Dendritic cell treated with granulocyte-macrophage colony-stimulating factor and Interleukin-4, amounts not matched to agents 40 ng/mL and 50 ng/mL, for 4 days (primary cell): ENCODE measurements around the gene SYDE2.
"Not testable (repeated sequence)": the region's sequence is repeated elsewhere in the genome, so short reads cannot be mapped to it uniquely, and the experiment has no call there.

Experiments used
- H3K27ac Mint-ChIP-seq: one replicate; pipeline ENCODE4 v1.8.0; 2022; ENCODE audit warnings: mild to moderate bottlenecking, mixed read lengths
- H3K27me3 Mint-ChIP-seq: one replicate; pipeline ENCODE4 v1.8.0; 2022; ENCODE audit warnings: mild to moderate bottlenecking, mixed read lengths
- H3K36me3 Mint-ChIP-seq: one replicate; pipeline ENCODE4 v1.8.0; 2022; ENCODE audit warnings: low read depth, mixed read lengths
- H3K4me1 Mint-ChIP-seq: one replicate; pipeline ENCODE4 v1.8.0; 2022; ENCODE audit warnings: low read depth, mixed read lengths
- H3K4me3 Mint-ChIP-seq: one replicate; pipeline ENCODE4 v1.8.0; 2022; ENCODE audit warnings: mild to moderate bottlenecking, moderate library complexity, mixed read lengths
- H3K9me3 Mint-ChIP-seq: one replicate; pipeline ENCODE4 v1.8.0; 2022; ENCODE audit warnings: mixed read lengths
- intact Hi-C: fragments of 100-400 bp; cut with micrococcal nuclease; formaldehyde crosslinking; loops from one replicate; pipeline ENCODE4 v1.15.0; 2022

Gene SYDE2

DNA sequence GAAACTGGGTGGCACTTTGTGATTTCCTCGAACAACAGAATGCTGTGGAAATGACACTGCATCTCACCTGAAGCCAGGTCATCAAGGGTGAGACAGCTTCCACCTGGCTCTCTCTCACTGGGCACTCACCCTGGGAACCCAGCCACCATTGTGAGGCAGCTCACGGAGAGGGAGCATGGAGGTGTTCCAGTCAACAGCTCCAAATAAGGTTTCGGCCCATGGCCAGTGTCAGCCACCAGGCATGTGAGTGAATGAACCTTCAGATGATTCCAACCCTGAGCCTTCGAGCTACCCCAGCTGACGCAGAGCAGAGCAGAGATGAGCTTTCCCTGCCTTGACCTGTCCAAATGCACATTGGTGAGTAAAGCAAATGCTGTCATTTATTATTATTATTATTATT lies 58.1 kb downstream of the SYDE2 start:
- Mint-ChIP-seq H3K27me3 (no peaks in the 10 kb centered on the region), H3K4me1 (peaks cover 13% of the 10 kb centered on the region), H3K36me3 (no peaks in the 10 kb centered on the region), H3K9me3 (no peaks in the 10 kb centered on the region), H3K4me3 (no peak overlapping the region), H3K27ac (no peak overlapping the region)
- intact Hi-C loops, result no loop called here

DNA sequence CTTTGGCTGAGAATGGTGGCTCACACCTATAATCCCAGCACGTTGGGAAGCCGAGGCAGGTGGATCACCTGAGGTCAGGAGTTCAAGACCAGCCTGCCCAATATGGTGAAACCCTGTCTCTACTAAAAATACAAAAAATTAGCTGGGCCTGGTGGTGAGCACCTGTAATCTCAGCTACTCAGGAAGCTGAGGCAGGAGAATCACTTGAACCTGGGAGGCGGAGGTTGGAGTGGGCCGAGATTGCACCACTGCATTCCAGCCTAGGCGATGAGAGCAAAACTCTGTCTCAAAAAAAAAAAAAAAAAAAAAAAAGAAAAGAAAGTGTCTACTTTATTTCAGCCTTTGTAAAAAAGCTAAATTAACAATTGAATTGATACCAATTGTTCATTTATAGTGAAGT lies 62.4 kb downstream of the SYDE2 start:
- H3K36me3 Mint-ChIP-seq, H3K27me3 Mint-ChIP-seq, H3K4me3 Mint-ChIP-seq, intact Hi-C loops, H3K27ac Mint-ChIP-seq, H3K9me3 Mint-ChIP-seq: not testable (repeated sequence)
- H3K4me1 Mint-ChIP-seq, result peaks cover 13% of the 10 kb centered on the region

DNA sequence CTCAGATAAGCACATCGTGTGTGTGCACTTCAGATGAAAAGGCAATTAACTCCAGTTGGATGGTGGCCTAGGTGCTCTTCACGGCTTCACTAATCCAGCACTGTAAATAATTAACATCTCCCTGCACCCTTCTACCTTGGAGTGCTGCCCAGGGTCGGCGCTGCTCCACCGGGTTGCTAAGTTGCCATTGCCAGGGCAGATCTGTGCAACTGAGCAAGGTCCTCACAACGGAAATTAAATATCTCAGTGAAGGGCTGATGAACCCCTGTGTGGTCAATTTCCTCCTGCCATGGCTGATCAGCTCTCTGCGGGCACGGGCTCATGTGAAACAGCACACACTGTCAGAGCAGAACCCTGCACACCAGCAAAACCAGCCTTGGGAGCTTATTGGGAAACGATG lies 63.2 kb downstream of the SYDE2 start:
- no peaks in the 10 kb centered on the region for H3K27me3 Mint-ChIP-seq
- H3K4me1 Mint-ChIP-seq, result peaks cover 13% of the 10 kb centered on the region
- H3K27ac Mint-ChIP-seq, result no peak overlapping the region
- intact Hi-C loops, result no loop called here
- no peaks in the 10 kb centered on the region for H3K9me3 Mint-ChIP-seq
- H3K36me3 Mint-ChIP-seq, result no peaks in the 10 kb centered on the region
- no peak overlapping the region for H3K4me3 Mint-ChIP-seq

GRCh38 chr1:85135392-85135798 lies 65.4 kb downstream of the SYDE2 start:
- Mint-ChIP-seq H3K27me3 (no peaks in the 10 kb centered on the region), H3K4me1 (no peaks in the 10 kb centered on the region)

GRCh38 chr1:85134583-85135391 lies 66.0 kb downstream of the SYDE2 start:
- Mint-ChIP-seq H3K4me3 (no peak overlapping the region), H3K36me3 (no peaks in the 10 kb centered on the region), H3K27me3 (peaks cover under 1% of the 10 kb centered on the region), H3K4me1 (no peaks in the 10 kb centered on the region), H3K9me3 (no peaks in the 10 kb centered on the region), H3K27ac (no peak overlapping the region)
- intact Hi-C loops, result no loop called here

More at GRCh38 chr1:85135392-85135798, 65.4 kb downstream of the SYDE2 start:
- Mint-ChIP-seq H3K9me3 (no peaks in the 10 kb centered on the region), H3K4me3 (no peak overlapping the region), H3K27ac (no peak overlapping the region), H3K36me3 (no peaks in the 10 kb centered on the region)
- intact Hi-C loops, result no loop called here

- Mint-ChIP-seq H3K4me1 (no peaks in the 10 kb centered on the region), H3K27me3 (peaks cover 1% of the 10 kb centered on the region), H3K9me3 (no peaks in the 10 kb centered on the region), H3K27ac (no peak overlapping the region), H3K4me3 (no peak overlapping the region), H3K36me3 (no peaks in the 10 kb centered on the region)
- intact Hi-C loops, result no loop called here
Observed at GRCh38 chr1:85133565-85134159, 67.2 kb downstream of the SYDE2 start.

GRCh38 chr1:85132078-85132720 lies 68.6 kb downstream of the SYDE2 start:
- H3K4me3 Mint-ChIP-seq, result no peak overlapping the region
- peaks cover 1% of the 10 kb centered on the region for H3K27me3 Mint-ChIP-seq
- intact Hi-C loops, result no loop called here
- H3K27ac Mint-ChIP-seq, result no peak overlapping the region
- H3K36me3 Mint-ChIP-seq, result no peaks in the 10 kb centered on the region
- H3K4me1 Mint-ChIP-seq, result no peaks in the 10 kb centered on the region
- no peaks in the 10 kb centered on the region for H3K9me3 Mint-ChIP-seq

DNA sequence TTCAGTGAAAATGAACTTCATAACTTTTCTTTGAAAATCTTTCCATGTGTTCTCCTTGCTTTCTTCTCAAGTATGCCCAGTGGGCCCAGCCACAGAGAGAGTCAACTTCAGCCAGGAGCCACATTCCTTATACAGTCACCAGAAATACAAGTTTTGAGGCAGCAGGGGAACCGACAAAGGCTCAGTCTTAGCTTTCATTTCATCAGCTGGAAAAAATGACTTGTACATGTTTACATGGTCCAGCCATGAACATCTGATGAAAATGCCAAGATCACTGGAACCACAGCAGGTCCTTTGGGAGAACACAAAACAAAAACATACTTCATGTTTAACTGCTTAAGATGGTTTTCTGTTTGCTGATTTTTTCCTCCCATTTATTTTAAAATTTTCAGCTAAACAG lies 72.5 kb downstream of the SYDE2 start:
- Mint-ChIP-seq H3K4me3 (no peak overlapping the region), H3K27me3 (peaks cover 1% of the 10 kb centered on the region), H3K4me1 (no peaks in the 10 kb centered on the region), H3K27ac (no peak overlapping the region), H3K9me3 (no peaks in the 10 kb centered on the region), H3K36me3 (no peaks in the 10 kb centered on the region)
- intact Hi-C loops, result no loop called here

- H3K36me3 Mint-ChIP-seq, result no peaks in the 10 kb centered on the region
- H3K9me3 Mint-ChIP-seq, result no peaks in the 10 kb centered on the region
- no peak overlapping the region for H3K4me3 Mint-ChIP-seq
- peaks cover 1% of the 10 kb centered on the region for H3K27me3 Mint-ChIP-seq
- H3K4me1 Mint-ChIP-seq, result no peaks in the 10 kb centered on the region
- H3K27ac Mint-ChIP-seq, result no peak overlapping the region
- intact Hi-C loops, result no loop called here
Observed at GRCh38 chr1:85125891-85126290, 74.9 kb downstream of the SYDE2 start.

DNA sequence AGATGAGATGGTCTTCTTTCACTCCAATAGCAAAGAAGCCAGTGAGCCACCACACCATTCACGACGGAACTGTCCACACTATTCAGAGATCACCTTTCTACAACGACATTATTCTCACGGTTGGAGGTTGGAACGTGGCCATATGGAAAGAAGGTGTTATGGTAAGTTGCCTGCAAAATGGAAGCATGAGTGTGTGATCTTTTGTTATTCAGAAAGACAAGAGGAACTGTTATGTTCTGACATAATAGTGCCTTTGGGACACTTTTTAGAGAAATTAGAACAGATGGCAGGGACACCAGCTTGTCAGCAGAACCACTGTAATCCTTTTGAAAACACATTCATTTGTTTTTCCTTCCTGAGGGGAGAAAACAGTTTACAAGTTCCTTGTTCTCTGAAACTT lies 76.7 kb downstream of the SYDE2 start:
- H3K27ac Mint-ChIP-seq, result no peak overlapping the region
- intact Hi-C loops, result no loop called here
- H3K4me3 Mint-ChIP-seq, result no peak overlapping the region
- H3K36me3 Mint-ChIP-seq, result no peaks in the 10 kb centered on the region
- no peaks in the 10 kb centered on the region for H3K27me3 Mint-ChIP-seq
- no peaks in the 10 kb centered on the region for H3K4me1 Mint-ChIP-seq
- H3K9me3 Mint-ChIP-seq, result no peaks in the 10 kb centered on the region

DNA sequence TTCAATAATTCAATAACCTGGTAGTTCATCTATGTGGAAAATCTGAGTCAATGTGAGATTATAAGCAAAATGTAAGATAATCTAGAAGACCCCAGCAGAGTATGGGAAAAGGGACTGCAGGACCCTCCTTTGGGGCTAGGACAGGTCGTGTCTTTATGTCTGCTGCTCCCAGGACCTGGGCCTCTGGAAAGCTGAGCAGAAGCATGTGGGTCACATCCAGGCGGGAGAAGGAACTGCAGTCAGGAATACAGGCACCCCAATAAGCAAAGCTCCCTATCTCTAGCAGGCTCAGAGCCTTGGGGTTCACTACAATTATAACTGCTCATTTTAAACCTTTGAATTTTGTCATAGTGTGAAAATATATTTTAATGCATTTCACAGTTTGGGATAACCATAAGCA lies 78.6 kb downstream of the SYDE2 start:
- Mint-ChIP-seq H3K27me3 (no peaks in the 10 kb centered on the region), H3K9me3 (no peaks in the 10 kb centered on the region), H3K27ac (no peak overlapping the region), H3K4me1 (no peaks in the 10 kb centered on the region), H3K36me3 (no peaks in the 10 kb centered on the region), H3K4me3 (no peak overlapping the region)
- intact Hi-C loops, result no loop called here

DNA sequence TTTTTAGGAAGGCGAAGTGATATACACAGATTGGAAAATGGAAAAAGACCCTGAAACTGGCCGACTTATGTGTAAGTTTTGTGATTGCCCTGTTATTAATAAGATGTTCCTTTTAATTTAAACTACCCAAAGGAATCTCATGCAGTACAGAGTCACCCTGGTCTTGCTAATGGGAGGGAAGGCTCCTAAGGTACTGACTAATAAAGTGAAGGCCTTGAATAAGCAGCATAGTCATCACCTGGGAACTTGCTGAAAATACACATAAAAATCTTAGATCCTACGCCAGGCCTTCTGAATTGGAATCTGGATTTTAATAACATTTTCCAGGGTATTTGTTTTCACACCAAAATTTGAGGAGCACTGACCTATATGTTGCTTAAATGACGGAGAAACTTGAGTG lies 79.1 kb downstream of the SYDE2 start:
- Mint-ChIP-seq H3K9me3 (no peaks in the 10 kb centered on the region), H3K36me3 (no peaks in the 10 kb centered on the region), H3K27me3 (no peaks in the 10 kb centered on the region), H3K27ac (no peak overlapping the region), H3K4me3 (no peak overlapping the region), H3K4me1 (no peaks in the 10 kb centered on the region)
- intact Hi-C loops, result no loop called here

DNA sequence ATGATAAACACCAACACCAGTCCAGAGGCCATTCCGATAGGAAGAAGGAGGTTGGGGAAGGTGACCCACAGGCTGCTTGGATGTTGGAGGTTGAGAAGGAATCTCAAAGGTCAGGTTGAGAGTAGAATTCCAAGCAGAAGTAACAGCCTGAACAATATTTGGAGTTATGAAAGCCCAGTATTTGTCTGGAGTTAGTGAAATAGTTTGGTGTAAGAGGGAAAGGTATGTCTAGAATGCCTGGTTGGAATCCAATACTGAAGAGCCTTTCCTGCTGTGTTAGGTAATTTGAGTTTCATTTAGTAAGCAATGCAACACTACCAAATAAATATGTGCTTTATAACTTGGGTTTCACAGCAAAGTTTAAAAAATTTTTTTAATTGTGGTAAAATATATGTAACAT lies 82.1 kb downstream of the SYDE2 start:
- Mint-ChIP-seq H3K4me1 (no peaks in the 10 kb centered on the region), H3K27me3 (no peaks in the 10 kb centered on the region), H3K4me3 (no peak overlapping the region), H3K9me3 (no peaks in the 10 kb centered on the region), H3K36me3 (no peaks in the 10 kb centered on the region), H3K27ac (no peak overlapping the region)
- intact Hi-C loops, result no loop called here

GRCh38 chr1:85116856-85117255 lies 84.0 kb downstream of the SYDE2 start:
- no peak overlapping the region for H3K27ac Mint-ChIP-seq
- no peaks in the 10 kb centered on the region for H3K36me3 Mint-ChIP-seq
- H3K27me3 Mint-ChIP-seq, result no peaks in the 10 kb centered on the region
- no peaks in the 10 kb centered on the region for H3K9me3 Mint-ChIP-seq
- no peak overlapping the region for H3K4me3 Mint-ChIP-seq
- no peaks in the 10 kb centered on the region for H3K4me1 Mint-ChIP-seq
- intact Hi-C loops, result no loop called here
